NCI-H1694 (cell line): ENCODE data around the gene NDP.
"Not testable (repeated sequence)": the region's sequence is repeated elsewhere in the genome, so short reads cannot be mapped to it uniquely, and the experiment has no call there.

Source experiments
- DNase-seq: peaks from one replicate; lab custom pipeline; 2025; lab: John Stamatoyannopoulos, UW

NDP gene

DNA sequence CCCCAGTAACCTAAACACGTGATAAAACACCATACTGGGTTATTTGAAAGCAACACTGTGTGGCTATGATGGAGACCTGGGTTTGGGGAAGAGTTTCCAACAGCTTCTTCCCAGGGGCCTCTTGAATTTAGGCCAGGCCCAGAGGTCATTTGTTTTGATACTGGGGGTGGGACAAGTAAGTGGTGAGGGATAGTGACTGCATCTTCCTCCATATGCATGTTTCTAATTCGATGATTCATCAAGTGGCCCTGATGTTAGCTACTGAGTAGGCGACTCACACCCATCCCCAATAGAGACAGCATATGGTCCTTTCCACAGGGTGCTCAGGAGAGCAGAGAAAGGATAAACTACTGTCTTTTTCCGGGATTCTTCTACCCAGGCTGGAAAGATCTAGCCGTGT, 2.7 kb downstream of the NDP start:
- no peak for DNase-seq

DNA sequence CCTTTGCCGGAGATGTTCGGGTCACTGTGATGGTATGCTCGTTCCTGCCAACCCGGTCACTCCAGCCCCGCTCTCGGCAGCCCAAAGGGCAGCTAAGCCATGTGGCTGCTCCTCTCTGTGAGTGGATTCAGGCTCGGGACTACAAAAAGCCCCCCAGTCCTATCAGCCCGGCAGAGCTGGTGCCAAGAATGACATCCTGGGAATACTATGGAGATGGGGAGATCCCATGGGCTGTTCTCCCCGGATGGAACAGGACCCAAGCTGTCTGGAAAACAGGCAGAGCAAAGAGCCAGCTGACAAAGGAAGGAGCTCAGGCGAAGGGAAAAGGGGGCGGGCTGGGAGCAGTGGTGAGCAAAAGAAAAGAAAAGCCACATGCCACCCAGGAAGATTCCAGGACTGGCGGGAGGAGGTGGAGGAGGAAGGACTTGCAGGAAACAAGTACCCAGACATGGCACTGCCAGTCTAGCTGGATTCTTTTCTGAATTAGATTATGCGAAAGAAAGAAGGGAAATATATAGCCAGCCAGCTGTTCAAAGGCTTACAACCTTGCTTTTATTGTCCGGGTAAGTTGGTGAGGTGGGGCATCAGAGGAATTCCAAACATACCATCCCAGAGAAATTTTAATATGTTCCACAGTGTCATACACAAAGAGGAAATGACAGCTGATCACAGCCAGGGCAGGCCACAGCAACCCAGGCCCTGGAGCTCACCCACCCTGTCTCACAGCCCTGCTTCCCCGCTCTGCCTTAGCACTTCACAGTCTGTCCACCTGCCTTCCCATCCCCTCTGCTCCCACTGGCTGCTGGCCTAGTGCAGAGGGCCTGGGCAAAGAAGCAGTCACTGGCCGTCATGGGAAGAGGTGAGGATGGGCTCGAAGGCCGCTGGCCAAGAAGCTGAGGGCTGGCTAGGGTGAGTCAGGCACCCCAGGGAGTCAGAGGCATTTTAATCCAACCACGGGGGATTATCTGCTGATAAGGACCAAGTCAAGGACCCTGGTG, 3.4 kb downstream of the NDP start:
- DNase-seq: no peak

DNA sequence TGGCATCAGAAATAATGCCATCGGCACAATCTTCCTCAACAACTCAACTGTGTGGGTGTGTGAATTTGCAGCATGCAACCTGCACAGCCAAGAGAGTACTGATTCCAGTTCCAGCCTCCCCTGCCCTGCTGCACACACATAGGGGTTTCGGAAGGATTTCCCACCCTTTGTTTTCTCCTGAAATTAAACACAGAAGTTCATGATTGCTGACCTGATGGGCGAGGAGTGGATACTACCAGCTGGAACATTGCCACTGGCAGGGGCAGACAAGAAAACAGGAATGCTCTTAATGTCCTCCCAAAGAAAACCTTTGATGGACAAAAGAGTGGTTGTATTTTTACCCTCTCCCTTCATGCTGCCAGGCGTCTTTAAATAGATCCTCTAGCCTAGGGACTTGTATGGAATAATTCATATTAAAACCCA, 4.8 kb downstream of the NDP start:
- DNase-seq: no peak

DNA sequence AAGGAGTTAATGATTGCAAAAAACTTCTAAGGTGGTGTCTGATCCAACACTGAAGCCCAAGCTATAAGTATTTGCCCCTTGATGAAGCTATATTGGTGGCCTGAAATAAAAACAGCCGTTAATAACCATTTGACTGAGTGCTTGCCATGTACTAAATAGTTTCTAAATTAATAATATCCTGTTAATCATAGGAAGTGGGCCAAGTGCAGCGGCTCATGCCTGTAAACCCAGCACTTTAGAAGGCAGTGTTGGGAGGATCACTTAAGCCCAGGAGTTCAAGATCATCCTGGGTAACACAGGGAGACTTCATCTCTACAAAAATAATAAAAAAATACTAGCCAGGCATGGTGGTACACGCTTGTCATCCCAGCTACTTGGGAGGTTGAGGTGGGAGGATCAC, 8.3 kb downstream of the NDP start:
- no peak for DNase-seq

DNA sequence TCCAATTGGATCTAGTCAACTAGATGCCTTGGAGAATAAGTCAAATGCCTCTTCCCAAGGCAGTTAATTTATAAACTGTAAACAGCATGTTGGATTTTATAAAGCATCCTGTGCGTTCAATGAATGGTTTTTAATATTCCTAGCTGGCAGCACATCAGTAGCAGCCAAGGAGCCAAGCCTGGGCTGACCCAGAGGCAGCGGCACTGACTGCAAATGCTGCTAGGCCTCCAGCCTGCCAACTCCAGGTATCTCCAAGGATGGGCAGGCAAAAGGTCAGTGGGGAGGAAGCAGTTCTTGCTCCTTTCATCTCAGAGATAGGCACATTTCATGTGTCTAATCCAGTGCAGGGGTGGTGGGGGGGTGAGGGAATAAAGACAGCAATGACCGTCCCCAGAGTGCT, 9.5 kb downstream of the NDP start:
- DNase-seq: no peak

DNA sequence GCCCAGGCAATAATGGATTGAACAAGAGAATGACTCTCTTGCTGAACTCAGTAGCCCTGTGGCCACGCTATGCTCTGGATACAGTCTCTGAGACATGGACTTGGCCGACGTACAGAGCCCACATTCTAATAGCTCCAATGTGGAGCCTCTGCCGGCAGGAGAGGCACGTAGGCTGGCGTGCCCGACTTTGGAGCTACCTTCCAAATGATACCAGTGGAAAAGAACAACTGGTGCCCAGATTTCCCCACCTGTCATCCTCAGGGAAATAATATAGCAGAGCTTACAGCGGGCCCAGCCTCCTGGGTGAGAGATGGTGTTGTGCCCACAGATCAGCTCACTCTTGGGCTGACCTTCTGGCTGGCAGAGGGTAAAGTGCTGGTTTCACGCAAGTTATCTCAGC, 10.6 kb downstream of the NDP start:
- no peak for DNase-seq

DNA sequence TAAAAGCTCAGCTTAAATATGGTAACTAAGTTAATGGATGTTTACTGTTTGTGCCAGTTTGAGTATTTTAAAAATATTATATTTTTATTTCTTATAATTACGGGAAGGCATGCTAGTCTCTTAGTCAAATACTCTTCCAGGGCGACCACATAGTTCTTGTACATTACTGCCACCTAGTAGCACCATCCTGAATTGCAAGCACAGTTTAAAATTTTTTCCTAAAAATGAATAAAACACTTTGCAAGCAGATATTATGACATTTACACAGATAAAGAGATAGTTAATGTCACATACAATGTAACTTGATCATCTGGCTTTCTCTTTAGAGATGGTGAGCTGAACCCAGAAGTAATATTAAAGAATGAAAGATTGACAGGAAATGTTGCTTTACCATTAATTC, 11.5 kb downstream of the NDP start:
- DNase-seq: no peak

DNA sequence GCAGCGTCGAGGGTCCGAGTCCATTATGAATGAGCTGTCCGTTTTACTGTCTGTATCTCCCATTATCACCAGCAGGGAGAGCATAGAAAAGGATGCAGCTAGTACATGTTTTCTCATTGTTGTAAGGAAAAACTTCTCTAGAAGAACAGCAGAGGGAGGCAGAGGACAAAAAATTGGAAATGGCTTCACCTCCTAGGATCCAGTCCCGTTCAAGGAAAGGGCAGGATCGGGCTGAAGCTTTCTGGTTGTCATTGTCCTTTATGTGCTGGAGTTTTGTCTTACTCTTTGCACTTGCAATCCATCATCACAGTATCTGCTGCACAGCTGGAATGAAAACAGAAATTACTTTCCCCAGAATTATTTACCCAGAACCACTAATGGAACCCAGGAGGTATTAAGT, 14.7 kb downstream of the NDP start:
- DNase-seq: peak; percentile 75

DNA sequence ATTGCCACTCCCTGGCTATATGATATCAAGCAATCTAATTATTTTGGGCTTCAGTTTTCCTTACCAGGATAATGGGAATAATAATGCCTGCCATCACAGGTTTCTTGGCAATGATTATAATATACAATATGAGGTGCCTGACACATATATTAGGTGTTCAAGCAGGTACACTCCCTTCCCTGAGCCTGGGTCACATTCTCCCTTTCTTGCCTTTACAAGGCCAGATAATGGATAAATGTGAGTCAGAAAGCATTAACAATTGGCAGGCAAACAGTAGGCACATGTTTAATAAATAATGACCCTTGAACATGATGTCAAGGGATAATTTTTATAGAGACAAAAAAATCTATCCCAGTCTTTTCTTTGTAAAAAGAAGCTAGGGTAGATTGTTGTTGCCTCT, 17.2 kb downstream of the NDP start:
- DNase-seq: no peak

DNA sequence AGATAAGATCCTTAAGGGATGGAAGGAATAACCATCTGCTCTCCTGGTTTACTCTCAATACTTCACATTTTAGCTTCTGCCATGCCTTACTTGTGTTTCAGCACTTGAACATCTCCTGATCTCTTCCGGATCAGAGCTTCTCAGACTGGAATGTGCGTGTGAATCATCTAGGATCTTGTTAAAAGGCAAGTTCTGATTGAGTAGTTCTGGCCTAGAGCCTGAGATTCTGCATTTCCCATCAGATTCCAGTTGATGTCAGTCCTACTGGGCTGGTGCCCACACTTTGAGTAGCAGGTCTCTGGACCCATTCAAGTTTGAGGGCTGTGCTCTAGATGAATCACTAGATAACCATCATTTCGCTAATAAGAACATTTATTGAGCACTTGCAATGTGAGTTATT, 20.0 kb downstream of the NDP start:
- no peak for DNase-seq

DNA sequence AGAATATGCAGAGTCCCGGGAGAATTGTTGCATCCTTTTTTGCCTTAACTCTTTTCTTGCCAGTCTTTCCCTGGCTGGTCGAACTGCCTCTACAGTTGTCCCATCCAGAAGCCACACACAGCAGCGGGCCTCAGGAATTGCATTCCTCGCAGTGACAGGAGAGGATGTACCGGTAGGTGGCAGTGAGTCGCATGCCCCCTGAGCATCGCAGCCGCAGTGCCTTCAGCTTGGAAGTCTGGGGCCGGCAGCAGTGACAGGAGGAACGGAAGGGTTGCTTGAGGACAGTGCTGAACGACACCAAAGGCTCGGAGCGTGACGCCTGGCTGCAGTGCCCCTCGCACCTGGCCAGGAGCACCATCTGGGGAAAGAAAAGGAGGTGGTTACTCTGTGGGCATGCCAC, 23.5 kb downstream of the NDP start:
- DNase-seq: peak; percentile 13

DNA sequence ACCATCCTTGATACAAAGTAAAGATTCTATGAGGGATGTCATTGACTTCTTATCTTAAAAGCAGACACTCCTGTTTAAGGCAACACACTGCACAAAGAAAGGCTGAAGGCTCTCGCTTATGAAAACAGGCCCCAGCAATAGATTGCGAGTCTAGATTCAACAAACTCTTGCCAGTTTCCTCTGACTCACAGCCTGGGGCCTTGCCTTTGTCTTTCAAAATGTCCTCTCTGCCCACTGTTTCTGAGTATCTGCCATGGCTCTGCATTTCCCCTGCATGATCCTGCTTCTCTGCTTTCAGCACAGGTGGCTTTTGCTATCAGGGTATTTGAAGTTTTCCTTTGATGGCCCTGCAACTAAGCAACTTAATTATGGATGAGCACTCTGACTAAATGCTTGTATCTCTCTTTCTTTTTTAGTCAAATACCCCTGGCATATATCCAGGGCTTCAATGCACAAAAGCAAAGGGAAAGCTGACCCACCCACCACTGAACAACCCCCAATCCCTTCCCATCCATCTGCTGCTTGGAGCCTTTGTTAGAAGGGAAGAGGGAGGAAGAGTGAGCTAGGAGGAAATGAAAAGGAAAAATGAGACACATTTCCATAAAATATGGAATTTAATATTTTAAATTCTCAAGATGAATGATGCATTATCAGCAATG, 32.2 kb downstream of the NDP start:
- DNase-seq: no peak

DNA sequence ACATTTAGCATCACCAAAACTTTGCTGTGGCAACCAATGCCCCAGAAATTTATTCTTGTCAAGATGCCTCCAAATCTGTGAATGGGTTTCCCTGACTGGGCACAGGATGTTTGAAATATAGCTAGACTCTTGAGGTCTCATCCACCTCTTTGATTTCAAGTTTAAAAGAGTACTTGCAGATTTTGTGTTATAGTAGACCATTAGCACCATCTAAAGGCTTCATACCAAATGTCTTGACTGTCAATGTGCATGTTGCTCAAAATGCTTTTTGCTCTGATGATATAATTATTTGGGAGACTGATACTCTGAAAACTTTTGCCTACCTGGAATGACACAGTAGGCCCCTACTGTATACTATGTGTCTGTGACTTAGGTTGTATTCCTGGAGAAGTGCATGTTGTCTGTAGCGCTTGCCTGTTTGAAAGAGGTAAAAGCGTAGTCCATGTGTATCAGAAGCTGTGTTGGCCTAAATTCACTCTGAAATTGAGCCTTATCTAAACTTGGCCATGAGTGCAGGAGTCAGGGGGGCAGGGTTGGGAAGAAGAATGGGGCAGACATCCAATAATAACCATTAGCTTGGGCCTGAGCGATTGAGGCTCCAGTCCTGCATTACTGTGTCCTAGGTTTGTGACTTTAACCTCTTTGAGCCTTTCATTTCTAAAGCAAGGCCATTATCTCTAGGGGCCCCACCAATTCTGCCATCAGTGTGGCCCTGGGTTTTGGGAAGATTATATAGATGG, 33.8 kb downstream of the NDP start:
- DNase-seq: no peak

DNA sequence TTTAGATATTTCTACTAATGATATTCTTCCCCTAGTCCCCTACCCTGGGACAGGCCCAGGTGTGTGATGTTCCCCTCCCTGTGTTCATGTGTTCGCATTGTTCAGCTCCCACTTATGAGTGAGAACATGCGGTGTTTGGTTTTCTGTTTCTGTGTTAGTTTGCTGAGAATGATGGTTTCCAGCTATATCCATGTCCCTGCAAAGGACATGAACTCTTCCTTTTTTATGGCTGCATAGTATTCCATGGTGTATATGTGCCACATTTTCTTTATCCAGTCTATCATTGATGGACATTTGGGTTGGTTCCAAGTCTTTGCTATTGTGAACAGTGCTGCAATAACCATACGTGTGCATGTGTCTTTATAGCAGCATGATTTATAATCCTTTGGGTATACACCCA, 51.2 kb downstream of the NDP start:
- not testable (repeated sequence) for DNase-seq

DNA sequence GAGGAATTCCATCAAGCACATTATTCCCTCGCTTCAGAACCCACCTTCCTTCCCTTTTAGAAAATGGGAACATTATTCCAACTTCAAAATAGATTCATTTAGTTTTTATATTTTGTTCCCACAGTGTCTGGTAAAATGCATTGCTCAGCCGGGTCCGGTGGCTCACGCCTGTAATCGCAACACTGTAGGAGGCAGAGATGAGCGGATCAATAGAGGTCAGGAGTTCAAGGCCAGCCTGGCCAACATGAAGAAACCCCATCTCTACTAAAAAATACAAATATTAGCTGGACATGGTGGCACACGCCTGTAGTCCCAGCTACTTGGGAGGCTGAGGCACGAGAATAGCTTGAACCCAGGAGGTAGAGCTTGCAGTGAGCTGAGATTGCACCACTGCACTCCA, 62.4 kb downstream of the NDP start:
- DNase-seq: not testable (repeated sequence)

DNA sequence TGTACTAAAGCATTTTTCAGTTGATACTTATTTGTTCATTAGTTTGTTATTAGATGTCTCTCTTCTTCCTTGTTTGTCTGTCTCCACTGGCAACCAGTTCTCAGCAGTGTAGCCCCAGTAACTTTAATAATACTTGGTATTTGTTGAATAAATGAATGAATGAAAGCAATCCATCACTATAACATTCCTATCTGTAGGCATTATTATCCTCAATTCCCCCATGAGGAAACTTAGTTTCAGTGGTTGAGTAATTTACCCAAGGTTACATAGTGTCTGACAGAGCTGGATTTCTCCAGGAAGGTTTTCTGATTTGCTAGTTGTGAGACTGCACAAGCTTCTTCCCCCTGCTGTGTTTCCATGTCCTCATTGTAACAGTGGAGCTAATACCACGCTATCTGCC, 63.2 kb downstream of the NDP start:
- no peak for DNase-seq

DNA sequence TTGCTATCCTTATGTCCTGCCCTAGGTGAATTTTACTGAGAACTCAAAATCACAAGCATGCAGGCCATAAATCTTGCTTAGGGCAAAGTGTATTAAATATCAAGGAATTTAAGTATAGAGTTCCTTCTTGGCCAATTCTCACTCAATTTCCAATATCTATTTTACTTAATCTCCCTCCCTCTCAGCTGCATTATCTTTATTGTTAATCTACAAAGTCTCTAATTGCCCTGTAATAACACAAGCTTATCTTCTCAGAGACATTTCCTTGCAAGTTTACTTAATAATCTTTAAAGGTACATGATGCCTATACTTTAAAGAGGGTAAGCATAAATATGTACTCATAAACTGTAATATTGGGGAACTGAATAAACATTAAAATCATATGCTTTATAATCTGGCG, 64.0 kb downstream of the NDP start:
- DNase-seq: no peak

DNA sequence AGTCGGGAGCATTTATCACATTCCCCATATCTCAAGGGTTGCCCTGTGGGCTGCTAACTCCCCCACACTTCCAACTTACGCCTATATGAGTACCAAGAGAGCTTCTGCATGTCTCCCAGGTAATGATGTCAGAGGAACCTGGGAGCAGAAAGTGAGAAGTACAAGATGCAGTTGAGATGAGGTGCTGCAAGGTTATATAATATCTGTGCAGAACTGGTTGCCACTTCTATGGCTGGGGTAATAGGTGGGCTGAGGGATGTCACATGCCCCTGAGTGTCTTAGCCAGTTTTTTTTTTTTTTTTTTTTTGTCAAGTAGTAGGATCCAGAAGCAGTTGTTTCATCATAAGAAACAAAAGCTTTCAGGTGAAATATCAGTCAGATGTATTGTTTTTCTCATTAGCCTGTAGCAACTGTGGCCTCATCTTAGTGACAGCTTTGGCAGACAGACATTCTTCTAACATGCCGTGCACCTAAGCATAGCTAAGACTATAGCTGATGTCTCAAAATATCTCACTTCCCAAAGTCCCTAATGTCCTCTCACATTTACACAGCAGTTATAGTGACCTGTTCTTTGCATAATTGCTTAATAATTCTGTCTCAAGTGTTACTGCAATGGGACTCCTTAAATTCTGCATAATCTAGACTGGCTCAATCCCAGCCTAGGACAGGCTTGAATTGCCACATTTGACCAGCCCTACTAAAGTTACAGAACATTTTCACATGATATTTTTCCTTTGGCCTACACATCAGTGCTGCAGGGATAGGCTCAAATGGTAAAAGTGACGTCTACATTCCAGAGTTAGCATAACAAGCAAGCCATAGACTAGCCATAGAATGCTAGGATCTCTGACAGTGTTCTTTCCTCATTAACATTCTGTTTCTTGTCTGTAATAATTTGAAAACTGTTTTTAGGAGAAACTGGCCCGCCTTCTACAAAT, 73.0 kb downstream of the NDP start:
- DNase-seq: no peak
